HG03575 (cell line): Measurements from ENCODE around the gene CACNA1B.
"Not testable (repeated sequence)": the region's sequence is repeated elsewhere in the genome, so short reads cannot be mapped to it uniquely, and the experiment has no call there.

ENCODE experiments used
- ATAC-seq: cut with Tn5 transposase; IDR thresholded peaks from one replicate; pipeline ENCODE4 v1.9.1; 2021; ENCODE audit not compliant: unreplicated experiment, insufficient number of reproducible peaks, low FRiP score; ENCODE audit errors: extremely low read depth

CACNA1B gene

DNA sequence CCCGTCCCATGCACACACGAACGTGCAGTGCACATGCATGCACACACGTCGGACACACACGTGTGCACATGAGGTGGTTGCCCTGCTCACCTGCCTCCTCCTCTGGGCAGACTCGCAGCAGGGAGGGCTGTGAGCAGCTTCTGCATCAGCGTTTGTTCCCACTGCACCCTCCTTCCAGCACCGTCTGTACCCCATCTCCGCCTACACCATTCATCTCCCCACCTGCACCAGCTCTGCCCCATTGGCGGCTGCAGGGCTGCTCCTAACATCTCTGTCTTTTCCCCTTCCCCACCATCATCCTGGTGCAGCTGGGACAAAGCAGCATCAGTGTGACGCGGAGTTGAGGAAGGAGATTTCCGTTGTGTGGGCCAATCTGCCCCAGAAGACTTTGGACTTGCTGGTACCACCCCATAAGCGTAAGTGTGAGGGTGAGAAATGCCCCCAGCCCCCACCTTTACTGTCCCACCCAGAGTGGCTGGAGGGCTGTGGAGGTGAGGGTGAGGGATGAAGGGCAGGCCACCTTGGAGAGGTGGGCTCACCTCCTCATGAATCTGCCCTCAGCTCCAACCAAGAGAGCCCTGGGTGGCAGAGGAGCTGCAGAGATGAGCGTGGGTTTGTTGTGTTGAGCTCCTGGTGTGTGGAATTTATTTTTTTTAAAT is 234.6 kb downstream of the CACNA1B start:
- no peak for ATAC-seq

DNA sequence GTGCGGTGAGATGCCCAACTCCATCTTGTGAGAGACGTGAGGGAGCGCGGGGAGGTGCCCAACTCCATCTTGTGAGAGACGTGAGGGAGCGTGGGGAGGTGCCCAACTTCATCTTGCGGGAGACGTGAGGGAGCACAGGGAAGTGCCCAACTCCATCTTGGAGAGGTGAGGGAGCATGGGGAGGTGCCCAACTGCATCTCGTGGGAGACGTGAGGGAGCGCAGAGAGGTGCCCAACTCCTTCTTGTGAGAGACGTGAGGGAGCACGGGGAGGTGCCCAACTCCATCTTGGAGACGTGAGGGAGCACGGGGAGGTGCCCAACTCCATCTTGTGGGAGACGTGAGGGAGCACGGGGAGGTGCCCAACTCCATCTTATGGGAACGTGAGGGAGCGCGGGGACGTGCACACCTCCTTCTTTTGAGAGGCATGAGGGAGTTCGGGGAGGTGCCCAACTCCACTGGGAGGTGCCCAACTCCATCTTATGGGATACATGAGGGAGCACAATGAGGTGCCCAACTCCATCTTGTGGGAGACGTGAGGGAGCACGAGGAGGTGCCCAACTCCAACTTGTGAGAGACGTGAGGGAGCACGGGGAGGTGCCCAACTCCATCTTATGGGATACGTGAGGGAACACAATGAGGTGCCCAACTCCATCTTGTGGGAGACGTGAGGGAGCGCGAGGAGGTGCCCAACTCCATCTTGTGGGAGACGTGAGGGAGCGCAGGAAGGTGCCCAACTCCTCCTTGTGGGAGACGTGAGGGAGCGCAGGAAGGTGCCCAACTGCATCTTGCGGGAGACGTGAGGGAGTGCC is 235.4 kb downstream of the CACNA1B start:
- ATAC-seq: no peak

DNA sequence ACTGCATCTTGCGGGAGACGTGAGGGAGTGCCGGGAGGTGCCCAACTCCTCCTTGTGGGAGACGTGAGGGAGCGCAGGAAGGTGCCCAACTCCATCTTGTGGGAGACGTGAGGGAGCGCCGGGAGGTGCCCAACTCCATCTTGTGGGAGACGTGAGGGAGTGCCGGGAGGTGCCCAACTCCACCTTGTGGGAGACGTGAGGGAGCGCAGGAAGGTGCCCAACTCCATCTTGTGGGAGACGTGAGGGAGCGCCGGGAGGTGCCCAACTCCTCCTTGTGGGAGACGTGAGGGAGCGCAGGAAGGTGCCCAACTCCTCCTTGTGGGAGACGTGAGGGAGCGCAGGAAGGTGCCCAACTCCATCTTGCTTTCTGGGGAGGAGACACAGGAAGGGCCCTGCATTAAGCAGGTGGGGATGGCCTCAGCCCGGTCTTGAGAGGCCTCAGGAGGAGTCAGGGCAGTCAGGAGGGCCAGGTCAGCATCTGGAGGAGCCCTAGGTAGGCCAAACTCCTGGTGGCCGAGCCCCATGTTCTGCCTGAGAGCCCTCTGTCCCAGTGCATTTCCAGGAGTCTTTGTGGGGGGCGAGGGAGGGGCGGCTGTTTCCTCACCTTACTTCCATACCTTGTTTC is 236.2 kb downstream of the CACNA1B start:
- not testable (repeated sequence) for ATAC-seq

DNA sequence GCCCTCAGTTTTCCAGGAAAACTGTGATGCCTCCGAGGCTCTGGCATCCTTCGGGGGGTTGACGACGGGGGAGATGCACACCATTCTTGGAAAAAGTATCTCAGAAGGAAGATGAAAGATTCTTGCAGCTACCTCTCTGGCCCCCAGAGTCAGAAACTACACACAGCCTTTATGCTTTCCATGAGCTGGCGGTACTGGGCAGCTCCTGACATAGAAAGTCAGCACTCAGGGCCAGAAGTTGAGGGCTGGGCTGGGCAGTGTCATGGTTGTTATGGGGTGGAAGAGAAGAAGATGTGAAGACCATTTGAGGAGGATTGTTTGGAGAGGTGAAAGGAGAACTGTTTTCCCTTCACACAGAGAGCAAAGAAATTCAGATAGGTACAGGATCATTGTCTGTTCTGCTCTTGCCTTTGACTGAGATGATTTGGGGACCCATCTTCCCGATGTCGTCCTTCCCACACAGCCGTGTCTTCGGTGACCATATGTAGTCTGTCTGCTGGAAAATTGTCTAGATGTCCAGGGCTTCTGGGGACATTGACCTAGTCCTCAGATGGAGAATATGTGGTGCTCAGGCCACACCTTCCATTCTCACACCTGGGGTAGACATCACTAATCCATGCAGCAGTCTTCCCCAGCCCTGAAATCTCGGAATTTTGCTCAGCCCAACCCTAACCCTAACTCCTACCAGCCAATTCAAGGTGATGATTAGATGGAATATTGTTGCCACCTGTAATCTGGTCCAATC is 237.1 kb downstream of the CACNA1B start:
- ATAC-seq: no peak

DNA sequence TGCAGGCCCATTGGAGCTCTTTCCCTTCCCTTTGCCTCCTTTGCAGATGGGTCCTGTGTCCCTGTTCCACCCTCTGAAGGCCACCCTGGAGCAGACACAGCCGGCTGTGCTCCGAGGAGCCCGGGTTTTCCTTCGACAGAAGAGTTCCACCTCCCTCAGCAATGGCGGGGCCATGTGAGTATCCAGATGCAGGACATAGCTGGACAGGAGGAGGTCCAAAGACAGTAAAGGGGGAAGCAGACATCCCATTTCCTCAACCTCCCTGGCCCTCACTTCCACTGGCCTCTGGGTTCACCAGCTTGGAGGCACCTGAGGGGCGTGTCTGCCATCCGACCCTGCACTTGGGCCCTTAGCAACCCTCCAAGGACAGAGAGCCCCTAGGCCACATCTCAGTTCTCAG is 237.9 kb downstream of the CACNA1B start:
- no peak for ATAC-seq

DNA sequence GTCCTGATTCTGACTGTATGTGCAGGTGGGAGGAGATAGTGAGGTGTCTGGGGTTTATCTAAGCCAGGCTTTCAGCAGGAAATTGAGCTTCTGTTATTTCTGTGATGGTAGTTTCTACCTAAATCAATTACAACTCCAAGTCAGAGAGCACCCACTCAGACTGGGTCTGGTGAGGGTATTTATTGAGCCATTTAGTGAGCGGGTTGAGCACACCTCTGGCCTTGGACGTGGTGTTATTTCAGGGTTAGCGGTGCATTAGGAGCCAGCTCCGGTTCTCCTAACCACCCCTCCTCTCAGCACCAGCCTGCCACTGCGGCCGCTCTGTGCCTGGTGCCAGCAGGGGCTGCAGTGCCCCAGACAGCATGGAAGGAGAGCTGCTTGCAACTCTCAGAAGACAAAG is 238.9 kb downstream of the CACNA1B start:
- no peak for ATAC-seq

DNA sequence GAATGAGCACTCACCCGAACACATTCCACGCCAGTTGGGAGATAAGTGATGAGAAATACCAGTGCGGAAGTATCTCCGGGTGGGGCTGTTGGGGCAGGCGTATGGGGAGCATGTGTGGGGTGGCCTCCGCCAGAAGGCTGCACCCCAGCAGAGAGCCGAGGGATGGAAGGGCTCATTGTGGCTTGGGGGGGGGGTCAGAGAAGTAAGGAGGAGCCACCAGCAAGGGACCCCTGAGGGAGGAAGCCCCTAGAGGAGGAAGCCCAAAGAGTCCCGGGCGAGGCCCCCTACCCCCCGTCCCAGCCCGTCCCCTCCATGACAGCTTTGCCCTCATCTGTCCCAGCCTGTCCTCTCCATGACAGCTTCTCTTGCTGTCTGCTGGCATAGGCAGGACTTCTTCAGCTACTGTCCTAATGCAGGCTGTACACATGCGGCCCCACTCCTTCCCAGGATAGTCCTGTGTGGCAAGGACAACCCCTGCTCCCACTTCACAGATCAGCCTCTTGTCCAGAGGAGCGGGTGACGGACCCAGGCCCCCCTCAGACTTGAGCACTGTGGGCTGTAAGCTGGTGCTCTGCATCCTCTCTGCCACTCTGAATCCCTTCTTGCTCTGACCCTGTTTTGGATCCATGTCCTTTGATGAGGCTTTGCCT is 239.6 kb downstream of the CACNA1B start:
- no peak for ATAC-seq

DNA sequence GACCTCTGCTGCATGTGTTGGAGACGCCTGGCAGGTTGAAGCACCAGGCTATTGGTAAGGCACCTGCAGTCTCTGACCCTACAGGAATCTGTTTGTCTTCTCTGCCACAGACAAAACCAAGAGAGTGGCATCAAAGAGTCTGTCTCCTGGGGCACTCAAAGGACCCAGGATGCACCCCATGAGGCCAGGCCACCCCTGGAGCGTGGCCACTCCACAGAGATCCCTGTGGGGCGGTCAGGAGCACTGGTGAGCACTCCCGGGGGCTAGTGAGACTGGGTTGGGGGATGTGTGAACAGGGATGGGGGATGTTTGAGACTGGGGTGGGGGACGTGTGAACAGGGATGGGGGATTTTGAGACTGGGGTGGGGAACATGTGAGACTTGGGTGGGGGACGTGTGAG is 240.3 kb downstream of the CACNA1B start:
- no peak for ATAC-seq

DNA sequence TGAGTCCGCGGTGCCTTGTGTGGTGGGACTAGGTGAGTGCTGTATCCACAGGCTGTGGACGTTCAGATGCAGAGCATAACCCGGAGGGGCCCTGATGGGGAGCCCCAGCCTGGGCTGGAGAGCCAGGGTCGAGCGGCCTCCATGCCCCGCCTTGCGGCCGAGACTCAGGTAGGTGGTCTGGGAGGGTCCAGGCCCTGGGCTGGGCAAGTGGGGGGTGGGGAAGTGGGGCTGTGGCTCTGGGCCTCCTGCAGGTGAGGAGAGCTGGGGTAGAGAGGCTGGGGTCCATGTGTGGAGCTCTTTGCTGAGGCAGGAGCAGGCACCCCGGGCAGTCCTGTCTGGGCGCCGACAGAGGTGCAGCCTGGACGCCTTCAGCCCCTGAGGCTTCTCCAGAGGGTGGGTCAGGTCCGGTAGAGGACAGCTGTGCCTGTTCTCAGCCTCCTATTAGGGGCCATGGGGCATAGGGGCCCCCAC is 241.1 kb downstream of the CACNA1B start:
- no peak for ATAC-seq

DNA sequence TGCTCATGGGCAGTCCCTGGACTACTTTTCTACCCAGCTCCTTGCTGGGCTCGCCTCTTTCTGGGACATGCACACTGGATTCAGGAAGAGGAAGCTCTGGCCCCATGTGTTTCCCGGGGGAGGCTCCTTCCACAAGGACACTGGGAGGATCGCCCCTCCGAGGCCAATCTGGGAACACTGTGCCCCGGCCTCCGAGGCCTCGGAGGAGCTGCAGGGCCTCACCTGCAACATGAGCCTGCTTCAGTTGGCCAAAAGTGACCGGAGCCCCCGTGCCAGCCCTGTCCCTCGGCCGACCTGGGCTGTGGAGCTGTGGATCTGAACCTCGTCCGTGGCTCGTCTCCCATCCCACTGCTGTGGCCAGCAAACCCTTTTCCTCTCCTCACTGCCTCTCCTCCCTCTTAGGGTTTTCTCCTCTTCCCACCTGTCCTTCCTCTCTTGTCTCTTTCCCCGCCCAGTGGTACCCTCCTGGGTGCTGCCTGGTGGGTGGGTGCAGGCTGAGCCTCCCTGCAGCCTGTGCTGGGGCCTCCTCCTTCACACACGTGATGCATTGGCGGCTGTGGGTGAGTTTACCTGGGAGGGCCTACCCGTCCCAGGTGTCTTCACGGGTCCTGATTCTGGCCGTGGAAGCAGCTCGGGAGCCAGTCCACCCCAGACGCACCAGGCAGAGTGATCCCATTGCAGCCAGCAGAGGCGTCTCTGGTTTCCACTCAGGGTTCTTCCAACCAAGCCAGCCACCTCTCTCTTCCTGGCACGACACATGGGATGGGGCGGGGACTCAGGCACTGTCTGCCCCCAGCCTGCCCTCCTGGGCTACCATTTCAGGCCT is 241.8 kb downstream of the CACNA1B start:
- ATAC-seq: no peak

DNA sequence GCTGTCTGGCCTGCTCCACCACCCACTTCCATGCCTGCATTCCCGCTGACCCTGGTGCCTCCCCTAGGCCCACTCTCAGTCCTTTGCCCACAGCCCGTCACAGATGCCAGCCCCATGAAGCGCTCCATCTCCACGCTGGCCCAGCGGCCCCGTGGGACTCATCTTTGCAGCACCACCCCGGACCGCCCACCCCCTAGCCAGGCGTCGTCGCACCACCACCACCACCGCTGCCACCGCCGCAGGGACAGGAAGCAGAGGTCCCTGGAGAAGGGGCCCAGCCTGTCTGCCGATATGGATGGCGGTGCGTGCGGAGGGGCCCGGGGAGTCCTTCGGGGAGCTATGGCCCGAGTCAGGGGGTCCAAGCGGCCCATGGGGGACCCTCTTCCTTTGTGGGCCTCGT is 242.5 kb downstream of the CACNA1B start:
- no peak for ATAC-seq

DNA sequence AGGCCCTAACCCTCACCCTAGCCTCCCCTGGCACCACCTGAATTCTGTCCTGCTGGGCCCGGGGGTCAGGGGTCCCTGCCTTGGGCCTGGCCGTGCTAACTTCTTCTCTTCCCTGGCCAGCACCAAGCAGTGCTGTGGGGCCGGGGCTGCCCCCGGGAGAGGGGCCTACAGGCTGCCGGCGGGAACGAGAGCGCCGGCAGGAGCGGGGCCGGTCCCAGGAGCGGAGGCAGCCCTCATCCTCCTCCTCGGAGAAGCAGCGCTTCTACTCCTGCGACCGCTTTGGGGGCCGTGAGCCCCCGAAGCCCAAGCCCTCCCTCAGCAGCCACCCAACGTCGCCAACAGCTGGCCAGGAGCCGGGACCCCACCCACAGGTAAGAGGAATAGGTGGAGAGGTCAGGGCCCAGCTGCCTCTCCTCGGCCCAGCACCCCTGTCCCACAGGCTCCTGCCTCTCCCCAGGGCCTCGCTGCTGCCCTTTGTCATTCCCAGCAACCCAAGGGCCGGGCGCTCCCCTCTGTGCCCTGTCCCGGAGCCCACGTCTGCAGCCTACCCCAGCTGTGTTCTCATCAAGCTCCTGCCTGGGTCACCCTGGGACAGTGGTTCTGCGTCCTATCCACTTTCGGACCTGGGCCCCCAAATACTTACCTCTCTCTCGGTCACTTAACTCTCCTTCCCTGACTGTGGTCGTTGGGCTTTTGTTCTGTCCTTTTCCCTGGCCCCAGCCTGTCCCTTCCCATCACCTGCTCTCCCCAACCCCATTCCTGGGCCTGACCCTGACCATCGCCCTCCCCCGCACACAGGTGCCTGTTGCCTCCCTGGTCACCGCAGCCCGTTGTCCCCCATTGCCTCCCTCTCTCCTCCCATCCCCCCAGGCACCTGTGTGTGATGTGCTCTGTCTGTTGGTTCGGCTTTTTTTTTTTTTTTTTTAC is 243.2 kb downstream of the CACNA1B start:
- ATAC-seq: no peak

DNA sequence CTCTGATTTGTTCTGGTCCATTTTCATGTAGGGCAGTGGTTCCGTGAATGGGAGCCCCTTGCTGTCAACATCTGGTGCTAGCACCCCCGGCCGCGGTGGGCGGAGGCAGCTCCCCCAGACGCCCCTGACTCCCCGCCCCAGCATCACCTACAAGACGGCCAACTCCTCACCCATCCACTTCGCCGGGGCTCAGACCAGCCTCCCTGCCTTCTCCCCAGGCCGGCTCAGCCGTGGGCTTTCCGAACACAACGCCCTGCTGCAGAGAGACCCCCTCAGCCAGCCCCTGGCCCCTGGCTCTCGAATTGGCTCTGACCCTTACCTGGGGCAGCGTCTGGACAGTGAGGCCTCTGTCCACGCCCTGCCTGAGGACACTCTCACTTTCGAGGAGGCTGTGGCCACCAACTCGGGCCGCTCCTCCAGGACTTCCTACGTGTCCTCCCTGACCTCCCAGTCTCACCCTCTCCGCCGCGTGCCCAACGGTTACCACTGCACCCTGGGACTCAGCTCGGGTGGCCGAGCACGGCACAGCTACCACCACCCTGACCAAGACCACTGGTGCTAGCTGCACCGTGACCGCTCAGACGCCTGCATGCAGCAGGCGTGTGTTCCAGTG is 244.0 kb downstream of the CACNA1B start:
- ATAC-seq: no peak

DNA sequence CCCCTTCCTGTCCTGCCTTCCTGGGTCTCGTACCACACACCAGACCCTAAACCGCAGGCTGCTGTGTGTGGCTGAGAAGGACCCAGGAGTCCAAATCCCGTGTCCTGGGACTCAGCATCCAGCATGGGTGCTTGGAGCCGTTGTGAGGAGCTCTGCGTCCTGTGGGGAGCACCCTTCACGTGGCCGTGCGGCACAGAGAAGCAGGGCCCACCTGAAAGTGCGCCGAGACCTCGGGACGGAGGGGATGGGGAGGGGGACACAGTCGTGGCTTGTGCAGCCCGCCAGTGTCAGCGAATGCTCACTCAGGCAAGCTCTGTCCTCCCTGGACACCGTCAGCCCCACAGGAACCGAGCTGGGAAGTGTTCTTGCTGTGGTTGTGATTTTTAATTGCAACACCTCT is 244.6 kb downstream of the CACNA1B start:
- ATAC-seq: no peak

DNA sequence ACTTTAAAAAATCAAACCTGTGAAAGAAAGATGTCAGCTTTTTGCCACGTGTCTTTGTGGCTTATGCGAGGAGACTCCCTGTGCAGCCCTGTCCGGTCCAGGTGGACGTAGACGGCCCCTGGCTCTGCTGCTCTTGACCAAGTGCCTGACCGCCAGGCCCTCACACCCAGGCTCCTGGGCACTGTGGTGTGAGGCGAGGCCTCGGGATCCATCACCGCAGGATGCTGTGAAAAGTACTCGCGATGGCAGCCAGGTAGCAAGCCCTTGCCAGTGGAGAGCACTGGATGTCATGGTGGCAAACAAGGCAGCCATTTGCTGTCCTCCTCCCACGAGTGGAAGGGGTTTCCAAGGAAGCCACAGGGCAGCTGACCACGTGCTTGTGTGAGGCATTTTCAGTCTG is 245.1 kb downstream of the CACNA1B start:
- ATAC-seq: no peak

DNA sequence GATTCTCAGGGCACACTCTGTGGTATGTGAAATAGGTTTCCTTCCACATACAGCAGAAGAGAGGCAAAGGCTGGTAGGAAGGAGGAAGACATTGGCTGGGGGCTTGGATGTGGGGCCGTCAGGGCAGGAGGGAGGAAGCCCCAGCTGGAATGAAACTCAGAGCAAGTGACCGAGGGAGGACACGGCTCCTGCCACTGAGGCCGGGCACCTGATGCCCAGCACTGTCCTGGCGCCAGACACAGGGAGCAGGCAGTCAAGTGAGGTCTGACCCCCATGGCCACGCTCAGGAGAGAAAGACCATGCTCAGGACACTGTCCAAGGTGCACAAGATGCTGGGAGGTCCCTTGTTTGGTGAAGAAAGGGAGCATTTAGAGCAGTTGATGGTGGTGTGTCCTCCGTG is 245.5 kb downstream of the CACNA1B start:
- ATAC-seq: no peak
